OCI-M2 (cell line): ENCODE measurements around the gene IFT81.
"Not testable (repeated sequence)": the region's sequence is repeated elsewhere in the genome, so short reads cannot be mapped to it uniquely, and the experiment has no call there.

Experiments used
- DNase-seq: peaks from one replicate; lab custom pipeline; 2025; ENCODE audit not compliant: unreplicated experiment; lab: John Stamatoyannopoulos, UW

The IFT81 gene

GRCh38 chr12:110108309-110109036 lies 15.7 kb upstream of the IFT81 start:
- DNase-seq: no peak

GRCh38 chr12:110109037-110109836 lies 14.9 kb upstream of the IFT81 start:
- no peak for DNase-seq

GRCh38 chr12:110109837-110110535 lies 14.2 kb upstream of the IFT81 start:
- DNase-seq: no peak

- no peak for DNase-seq
These were observed 12.5 kb upstream of the IFT81 start for GRCh38 chr12:110111476-110112334.

- DNase-seq: no peak
These were observed 11.9 kb upstream of the IFT81 start for GRCh38 chr12:110112335-110112660.

GRCh38 chr12:110114528-110114937 lies 9.6 kb upstream of the IFT81 start:
- DNase-seq: no peak

- DNase-seq: no peak
These were observed 8.5 kb upstream of the IFT81 start for GRCh38 chr12:110115675-110116074.

GRCh38 chr12:110116623-110117022 lies 7.5 kb upstream of the IFT81 start:
- no peak for DNase-seq

- DNase-seq: not testable (repeated sequence)
These were observed 6.9 kb upstream of the IFT81 start for GRCh38 chr12:110117210-110117609.

GRCh38 chr12:110117956-110118685 lies 6.0 kb upstream of the IFT81 start:
- DNase-seq: no peak

- DNase-seq: no peak
These were observed 1.2 kb upstream of the IFT81 start for GRCh38 chr12:110122929-110123328.

- no peak for DNase-seq
These were observed 263 bp upstream of the IFT81 start for GRCh38 chr12:110123919-110124268.

- DNase-seq: no peak
These were observed 2.4 kb downstream of the IFT81 start for GRCh38 chr12:110126557-110126956.

- DNase-seq: no peak
These were observed 10.7 kb downstream of the IFT81 start for GRCh38 chr12:110134691-110135411.

GRCh38 chr12:110135806-110136205 lies 11.6 kb downstream of the IFT81 start:
- no peak for DNase-seq

GRCh38 chr12:110137786-110138185 lies 13.6 kb downstream of the IFT81 start:
- no peak for DNase-seq

GRCh38 chr12:110141389-110141788 lies 17.2 kb downstream of the IFT81 start:
- DNase-seq: no peak

GRCh38 chr12:110146986-110147385 lies 22.8 kb downstream of the IFT81 start:
- DNase-seq: no peak

GRCh38 chr12:110149086-110149660 lies 25.0 kb downstream of the IFT81 start:
- no peak for DNase-seq
